AG04450 (cell line): Measurements from ENCODE around the gene TVP23A. TPM values are rescaled to one million over a fixed set of nuclear protein-coding genes. Genes with fewer than 3 reads are reported as not detected.
"Not testable (repeated sequence)": the region's sequence is repeated elsewhere in the genome, so short reads cannot be mapped to it uniquely, and the experiment has no call there.

Experiments
- CTCF ChIA-PET: fragments of 300-600, 350-600 bp; formaldehyde crosslinking; extraction: SDS; loops from one replicate; lab custom pipeline; 2022; ENCODE audit warnings: antibody characterized with exemption, inconsistent platforms; lab: Charles Lee
- POLR2A ChIA-PET: fragments of 350-600 bp; formaldehyde crosslinking; extraction: SDS; loops from one replicate; lab custom pipeline; 2021; ENCODE audit warnings: antibody characterized with exemption, inconsistent platforms; lab: Yijun Ruan, JAX
- DNase-seq: peaks from one replicate; pipeline ENCODE4 v3.0.0-alpha.2; 2011; ENCODE audit warnings: low read depth, low spot score
- H3K27ac ChIP-seq: one replicate; pipeline ENCODE4 v1.5.1; 2012; ENCODE audit warnings: low read depth, low read length, control low read depth
- H3K27me3 ChIP-seq: one replicate; pipeline ENCODE4 v1.6.0; 2012; ENCODE audit warnings: low read length; ENCODE audit not compliant: control insufficient read depth, insufficient read depth
- H3K4me3 ChIP-seq: 2 replicates; pipeline ENCODE4 v1.5.1; 2011; ENCODE audit warnings: mild to moderate bottlenecking, low read depth, low read length, control low read depth
- H3K9me3 ChIP-seq: 2 replicates; pipeline ENCODE4 v1.5.1; 2012; ENCODE audit warnings: low read length; ENCODE audit not compliant: control insufficient read depth, insufficient read depth
- CTCF ChIP-seq: IDR thresholded peaks from 2 replicates; pipeline ENCODE4 v1.5.1; 2011; ENCODE audit warnings: low read depth, low read length, control low read depth, inconsistent platforms
- polyA plus RNA-seq: library from polyadenylated mRNA; depleted of rRNA; stranded (reverse); fragments of >200 nt; gene quantifications from 2 replicates; pipeline ENCODE4 v1.2.3, GENCODE V29; 2011

The TVP23A gene
- polyA plus RNA-seq, 1 experiment, result not detected

GRCh38 chr16:10833271-10833670 is 14.7 kb upstream of the TVP23A start:
- ChIA-PET POLR2A (no interaction called here), CTCF (interaction anchor here (0.6 kb wide), 1 partner anchor 16 kb away, joined by 3 read pairs; no protein-coding TSS in a partner anchor)
- no peak for DNase-seq
- TF ChIP-seq CTCF, result no peak
- no peaks in the 10 kb centered on the region for H3K9me3 ChIP-seq
- H3K27me3 ChIP-seq, result peaks cover 12% of the 10 kb centered on the region
- H3K4me3 ChIP-seq, result no peak overlapping the region
- H3K27ac ChIP-seq, result no peak overlapping the region

- POLR2A ChIA-PET, result no interaction called here
- H3K27ac ChIP-seq, result no peak overlapping the region
- peaks cover 12% of the 10 kb centered on the region for H3K27me3 ChIP-seq
- CTCF ChIA-PET, result no interaction called here
- no peak for TF ChIP-seq CTCF
- no peak for DNase-seq
- H3K4me3 ChIP-seq, result no peak overlapping the region
- H3K9me3 ChIP-seq, result no peaks in the 10 kb centered on the region
Observed at GRCh38 chr16:10831894-10832886, 13.6 kb upstream of the TVP23A start.

DNA sequence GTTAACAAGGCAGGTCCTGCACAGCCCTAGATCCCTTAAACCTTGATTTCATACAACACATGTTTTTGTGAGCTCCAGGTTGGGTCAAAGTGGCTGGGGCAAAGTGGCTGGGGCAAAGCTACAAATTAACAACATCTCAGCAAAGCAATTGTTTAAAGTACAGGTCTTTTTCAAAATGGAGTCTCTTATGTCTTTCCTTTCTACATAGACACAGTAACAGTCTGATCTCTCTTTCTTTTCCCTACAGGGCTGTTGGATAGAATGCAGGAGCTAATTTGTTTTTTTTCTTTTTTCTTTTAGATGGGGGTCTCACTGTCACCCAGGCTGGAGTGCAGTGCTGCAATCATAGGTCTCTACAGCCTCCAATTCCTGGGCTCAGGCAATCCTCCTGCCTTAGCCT is 11.6 kb upstream of the TVP23A start:
- DNase-seq, CTCF ChIA-PET, H3K4me3 ChIP-seq, H3K27me3 ChIP-seq, H3K9me3 ChIP-seq, POLR2A ChIA-PET, H3K27ac ChIP-seq: not testable (repeated sequence)

DNA sequence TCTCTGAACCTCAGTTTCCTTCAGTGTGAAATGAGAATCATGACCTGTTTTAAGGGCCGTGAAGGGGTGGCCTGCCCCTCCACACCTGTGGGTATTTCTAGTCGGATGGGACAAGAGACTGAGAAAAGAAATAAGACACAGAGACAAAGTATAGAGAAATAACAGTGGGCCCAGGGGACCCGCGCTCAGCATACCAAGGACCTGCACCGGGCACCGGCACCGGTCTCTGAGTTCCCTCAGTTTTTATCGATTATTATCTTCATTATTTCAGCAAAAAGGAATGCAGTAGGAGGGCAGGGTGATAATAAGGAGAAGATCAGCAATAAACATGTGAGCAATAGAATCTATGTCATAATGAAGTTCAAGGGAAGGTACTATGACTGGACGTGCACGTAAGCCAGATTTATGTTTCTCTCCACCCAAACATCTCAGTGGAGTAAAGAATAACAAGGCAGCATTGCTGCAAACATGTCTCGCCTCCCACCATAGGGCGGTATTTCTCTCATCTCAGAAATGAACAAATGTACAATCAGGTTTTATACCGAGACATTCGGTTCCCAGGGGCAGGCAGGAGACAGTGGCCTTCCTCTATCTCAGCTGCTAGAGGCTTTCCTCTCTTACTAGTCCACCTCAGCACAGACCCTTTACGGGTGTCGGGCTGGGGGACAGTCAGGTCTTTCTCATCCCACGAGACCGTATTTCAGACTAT is 10.9 kb upstream of the TVP23A start:
- POLR2A ChIA-PET, DNase-seq, H3K4me3 ChIP-seq, CTCF ChIA-PET, H3K9me3 ChIP-seq, H3K27me3 ChIP-seq: not testable (repeated sequence)
- peak overlapping the region; percentile 31 for H3K27ac ChIP-seq

DNA sequence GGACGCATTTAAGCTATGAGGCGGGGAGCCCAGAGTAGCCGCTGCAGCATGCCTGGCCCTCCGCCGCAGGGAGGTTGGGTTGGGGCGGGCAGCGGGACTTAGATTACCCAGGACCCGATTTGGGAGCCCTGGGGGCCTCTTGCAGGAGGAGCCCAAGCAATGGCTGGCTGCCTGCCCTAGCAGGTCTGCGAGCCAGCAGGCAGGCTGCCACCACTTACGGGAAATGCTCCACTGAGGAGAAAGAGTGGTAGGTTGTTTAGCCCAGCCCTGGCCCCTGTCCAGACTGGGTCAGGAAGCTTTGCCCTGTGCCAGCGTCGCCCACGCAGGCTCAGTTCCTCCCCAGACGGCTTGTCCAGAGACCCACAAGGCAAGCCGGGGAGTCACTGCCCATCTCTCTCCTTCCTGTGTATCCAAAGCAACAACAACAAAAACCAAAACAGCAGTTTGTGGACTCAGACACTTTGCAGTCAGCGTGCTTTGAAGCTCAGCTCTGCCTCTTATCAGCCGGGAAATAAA is 10.3 kb upstream of the TVP23A start:
- CTCF ChIA-PET, result interaction anchor here (0.7 to 2.0 kb wide), 2 partner anchors 90 to 219 kb away, joined by 3 to 7 read pairs; no protein-coding TSS in a partner anchor
- no peak for TF ChIP-seq CTCF
- no peaks in the 10 kb centered on the region for H3K9me3 ChIP-seq
- peaks cover 7% of the 10 kb centered on the region for H3K27me3 ChIP-seq
- POLR2A ChIA-PET, result no interaction called here
- DNase-seq, result peak; percentile 27
- H3K27ac ChIP-seq, result peak overlapping the region; percentile 31
- H3K4me3 ChIP-seq, result 0 out of 2 replicates have a peak overlapping the region, but pooled peaks have one; percentile 1
